Measurements from ENCODE around the gene ZP1. TPM values are rescaled to one million over a fixed set of nuclear protein-coding genes. Genes with fewer than 3 reads are reported as not detected.

The ZP1 gene
- total and polyA plus RNA-seq, 2 of the 13 experiments (the other 11 are each of a cell fraction or from before 2014, with no cell fraction given), result 0.16 TPM; not detected in 1

DNA sequence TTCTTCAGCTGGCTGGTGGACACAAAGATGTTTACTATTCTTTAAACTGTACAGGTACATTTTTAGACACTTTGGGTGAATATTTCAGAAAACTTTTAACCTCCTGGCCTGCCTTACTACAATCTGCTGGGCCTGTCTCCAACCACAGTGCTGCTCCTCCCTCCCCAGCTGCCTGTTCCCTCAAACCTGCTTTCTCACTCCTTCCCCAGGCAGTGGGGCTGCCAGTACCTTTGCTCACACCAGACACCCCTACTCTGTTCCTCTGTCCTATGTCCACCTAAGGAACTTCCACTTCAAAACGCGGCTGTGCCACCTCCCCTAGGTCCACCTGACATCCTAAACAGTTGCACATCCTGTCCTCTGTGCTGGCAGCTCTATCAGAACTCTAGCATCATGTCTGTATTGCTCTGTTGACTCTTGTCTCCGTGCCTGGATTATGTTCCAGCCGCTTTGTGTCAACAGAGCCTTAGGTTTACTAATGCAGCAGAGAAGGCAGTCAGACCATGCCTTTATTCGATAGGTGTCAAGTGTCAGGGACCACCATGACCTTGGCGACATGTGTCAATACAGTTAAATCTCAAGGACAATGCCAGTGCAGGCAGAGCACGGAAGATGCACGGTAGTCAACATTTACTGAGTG lies 13.4 kb downstream of the ZP1 start (continued):
- TF ChIP-seq, protein P1, sequence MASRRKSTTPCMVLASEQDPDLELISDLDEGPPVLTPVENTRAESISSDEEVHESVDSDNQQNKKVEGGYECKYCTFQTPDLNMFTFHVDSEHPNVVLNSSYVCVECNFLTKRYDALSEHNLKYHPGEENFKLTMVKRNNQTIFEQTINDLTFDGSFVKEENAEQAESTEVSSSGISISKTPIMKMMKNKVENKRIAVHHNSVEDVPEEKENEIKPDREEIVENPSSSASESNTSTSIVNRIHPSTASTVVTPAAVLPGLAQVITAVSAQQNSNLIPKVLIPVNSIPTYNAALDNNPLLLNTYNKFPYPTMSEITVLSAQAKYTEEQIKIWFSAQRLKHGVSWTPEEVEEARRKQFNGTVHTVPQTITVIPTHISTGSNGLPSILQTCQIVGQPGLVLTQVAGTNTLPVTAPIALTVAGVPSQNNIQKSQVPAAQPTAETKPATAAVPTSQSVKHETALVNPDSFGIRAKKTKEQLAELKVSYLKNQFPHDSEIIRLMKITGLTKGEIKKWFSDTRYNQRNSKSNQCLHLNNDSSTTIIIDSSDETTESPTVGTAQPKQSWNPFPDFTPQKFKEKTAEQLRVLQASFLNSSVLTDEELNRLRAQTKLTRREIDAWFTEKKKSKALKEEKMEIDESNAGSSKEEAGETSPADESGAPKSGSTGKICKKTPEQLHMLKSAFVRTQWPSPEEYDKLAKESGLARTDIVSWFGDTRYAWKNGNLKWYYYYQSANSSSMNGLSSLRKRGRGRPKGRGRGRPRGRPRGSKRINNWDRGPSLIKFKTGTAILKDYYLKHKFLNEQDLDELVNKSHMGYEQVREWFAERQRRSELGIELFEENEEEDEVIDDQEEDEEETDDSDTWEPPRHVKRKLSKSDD (CRISPR knock-in tag; IDR thresholded peaks at IDR 0.05; ENCODE audit: low read depth), result peak; percentile 70; the same call in 1 of the 2 replicates
- TF ChIP-seq NCOR1 (IDR thresholded peaks at IDR 0.05; ENCODE audit: borderline replicate concordance, low read length) (peak; percentile 42; the same call in 1 of the 2 replicates), ZFP36L1 (CRISPR knock-in tag; IDR thresholded peaks at IDR 0.05) (peak; percentile 98; the same call in 1 of the 2 replicates), RFX3 (CRISPR knock-in tag; IDR thresholded peaks at IDR 0.05) (peak; percentile 37; the same call in 1 of the 2 replicates), ARNT2 (CRISPR knock-in tag; IDR thresholded peaks at IDR 0.05; ENCODE audit: low read depth) (peak; percentile 71), DPF2 (CRISPR knock-in tag; IDR thresholded peaks at IDR 0.05; ENCODE audit: borderline replicate concordance, low read depth) (peak; percentile 94), CCDC6 (CRISPR knock-in tag; IDR thresholded peaks at IDR 0.05) (peak; percentile 79; the same call in 1 of the 2 replicates)
- TF ChIP-seq, protein P2, sequence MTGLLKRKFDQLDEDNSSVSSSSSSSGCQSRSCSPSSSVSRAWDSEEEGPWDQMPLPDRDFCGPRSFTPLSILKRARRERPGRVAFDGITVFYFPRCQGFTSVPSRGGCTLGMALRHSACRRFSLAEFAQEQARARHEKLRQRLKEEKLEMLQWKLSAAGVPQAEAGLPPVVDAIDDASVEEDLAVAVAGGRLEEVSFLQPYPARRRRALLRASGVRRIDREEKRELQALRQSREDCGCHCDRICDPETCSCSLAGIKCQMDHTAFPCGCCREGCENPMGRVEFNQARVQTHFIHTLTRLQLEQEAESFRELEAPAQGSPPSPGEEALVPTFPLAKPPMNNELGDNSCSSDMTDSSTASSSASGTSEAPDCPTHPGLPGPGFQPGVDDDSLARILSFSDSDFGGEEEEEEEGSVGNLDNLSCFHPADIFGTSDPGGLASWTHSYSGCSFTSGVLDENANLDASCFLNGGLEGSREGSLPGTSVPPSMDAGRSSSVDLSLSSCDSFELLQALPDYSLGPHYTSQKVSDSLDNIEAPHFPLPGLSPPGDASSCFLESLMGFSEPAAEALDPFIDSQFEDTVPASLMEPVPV (CRISPR knock-in tag; IDR thresholded peaks at IDR 0.05), result 0 out of 2 replicates have a peak, but pooled peaks have one; percentile 37
- TF ChIP-seq, protein P3, sequence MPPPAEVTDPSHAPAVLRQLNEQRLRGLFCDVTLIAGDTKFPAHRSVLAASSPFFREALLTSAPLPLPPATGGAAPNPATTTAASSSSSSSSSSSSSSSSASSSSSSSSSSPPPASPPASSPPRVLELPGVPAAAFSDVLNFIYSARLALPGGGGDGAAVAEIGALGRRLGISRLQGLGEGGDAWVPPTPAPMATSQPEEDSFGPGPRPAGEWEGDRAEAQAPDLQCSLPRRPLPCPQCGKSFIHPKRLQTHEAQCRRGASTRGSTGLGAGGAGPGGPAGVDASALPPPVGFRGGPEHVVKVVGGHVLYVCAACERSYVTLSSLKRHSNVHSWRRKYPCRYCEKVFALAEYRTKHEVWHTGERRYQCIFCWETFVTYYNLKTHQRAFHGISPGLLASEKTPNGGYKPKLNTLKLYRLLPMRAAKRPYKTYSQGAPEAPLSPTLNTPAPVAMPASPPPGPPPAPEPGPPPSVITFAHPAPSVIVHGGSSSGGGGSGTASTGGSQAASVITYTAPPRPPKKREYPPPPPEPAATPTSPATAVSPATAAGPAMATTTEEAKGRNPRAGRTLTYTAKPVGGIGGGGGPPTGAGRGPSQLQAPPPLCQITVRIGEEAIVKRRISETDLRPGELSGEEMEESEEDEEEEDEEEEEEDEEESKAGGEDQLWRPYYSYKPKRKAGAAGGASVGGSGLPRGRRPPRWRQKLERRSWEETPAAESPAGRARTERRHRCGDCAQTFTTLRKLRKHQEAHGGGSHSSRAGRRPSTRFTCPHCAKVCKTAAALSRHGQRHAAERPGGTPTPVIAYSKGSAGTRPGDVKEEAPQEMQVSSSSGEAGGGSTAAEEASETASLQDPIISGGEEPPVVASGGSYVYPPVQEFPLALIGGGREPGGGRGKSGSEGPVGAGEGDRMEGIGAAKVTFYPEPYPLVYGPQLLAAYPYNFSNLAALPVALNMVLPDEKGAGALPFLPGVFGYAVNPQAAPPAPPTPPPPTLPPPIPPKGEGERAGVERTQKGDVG (CRISPR knock-in tag; IDR thresholded peaks at IDR 0.05; ENCODE audit: borderline replicate concordance), result peak; percentile 87; the same call in 1 of the 2 replicates
- TF ChIP-seq, protein P4, sequence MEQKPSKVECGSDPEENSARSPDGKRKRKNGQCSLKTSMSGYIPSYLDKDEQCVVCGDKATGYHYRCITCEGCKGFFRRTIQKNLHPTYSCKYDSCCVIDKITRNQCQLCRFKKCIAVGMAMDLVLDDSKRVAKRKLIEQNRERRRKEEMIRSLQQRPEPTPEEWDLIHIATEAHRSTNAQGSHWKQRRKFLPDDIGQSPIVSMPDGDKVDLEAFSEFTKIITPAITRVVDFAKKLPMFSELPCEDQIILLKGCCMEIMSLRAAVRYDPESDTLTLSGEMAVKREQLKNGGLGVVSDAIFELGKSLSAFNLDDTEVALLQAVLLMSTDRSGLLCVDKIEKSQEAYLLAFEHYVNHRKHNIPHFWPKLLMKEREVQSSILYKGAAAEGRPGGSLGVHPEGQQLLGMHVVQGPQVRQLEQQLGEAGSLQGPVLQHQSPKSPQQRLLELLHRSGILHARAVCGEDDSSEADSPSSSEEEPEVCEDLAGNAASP (CRISPR knock-in tag; IDR thresholded peaks at IDR 0.05; ENCODE audit: borderline replicate concordance), result peak; percentile 89
- TF ChIP-seq, protein P5, sequence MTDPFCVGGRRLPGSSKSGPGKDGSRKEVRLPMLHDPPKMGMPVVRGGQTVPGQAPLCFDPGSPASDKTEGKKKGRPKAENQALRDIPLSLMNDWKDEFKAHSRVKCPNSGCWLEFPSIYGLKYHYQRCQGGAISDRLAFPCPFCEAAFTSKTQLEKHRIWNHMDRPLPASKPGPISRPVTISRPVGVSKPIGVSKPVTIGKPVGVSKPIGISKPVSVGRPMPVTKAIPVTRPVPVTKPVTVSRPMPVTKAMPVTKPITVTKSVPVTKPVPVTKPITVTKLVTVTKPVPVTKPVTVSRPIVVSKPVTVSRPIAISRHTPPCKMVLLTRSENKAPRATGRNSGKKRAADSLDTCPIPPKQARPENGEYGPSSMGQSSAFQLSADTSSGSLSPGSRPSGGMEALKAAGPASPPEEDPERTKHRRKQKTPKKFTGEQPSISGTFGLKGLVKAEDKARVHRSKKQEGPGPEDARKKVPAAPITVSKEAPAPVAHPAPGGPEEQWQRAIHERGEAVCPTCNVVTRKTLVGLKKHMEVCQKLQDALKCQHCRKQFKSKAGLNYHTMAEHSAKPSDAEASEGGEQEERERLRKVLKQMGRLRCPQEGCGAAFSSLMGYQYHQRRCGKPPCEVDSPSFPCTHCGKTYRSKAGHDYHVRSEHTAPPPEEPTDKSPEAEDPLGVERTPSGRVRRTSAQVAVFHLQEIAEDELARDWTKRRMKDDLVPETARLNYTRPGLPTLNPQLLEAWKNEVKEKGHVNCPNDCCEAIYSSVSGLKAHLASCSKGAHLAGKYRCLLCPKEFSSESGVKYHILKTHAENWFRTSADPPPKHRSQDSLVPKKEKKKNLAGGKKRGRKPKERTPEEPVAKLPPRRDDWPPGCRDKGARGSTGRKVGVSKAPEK (CRISPR knock-in tag; IDR thresholded peaks at IDR 0.05; ENCODE audit: borderline replicate concordance), result peak; percentile 96; the same call in 1 of the 2 replicates
- TF ChIP-seq, protein P6, sequence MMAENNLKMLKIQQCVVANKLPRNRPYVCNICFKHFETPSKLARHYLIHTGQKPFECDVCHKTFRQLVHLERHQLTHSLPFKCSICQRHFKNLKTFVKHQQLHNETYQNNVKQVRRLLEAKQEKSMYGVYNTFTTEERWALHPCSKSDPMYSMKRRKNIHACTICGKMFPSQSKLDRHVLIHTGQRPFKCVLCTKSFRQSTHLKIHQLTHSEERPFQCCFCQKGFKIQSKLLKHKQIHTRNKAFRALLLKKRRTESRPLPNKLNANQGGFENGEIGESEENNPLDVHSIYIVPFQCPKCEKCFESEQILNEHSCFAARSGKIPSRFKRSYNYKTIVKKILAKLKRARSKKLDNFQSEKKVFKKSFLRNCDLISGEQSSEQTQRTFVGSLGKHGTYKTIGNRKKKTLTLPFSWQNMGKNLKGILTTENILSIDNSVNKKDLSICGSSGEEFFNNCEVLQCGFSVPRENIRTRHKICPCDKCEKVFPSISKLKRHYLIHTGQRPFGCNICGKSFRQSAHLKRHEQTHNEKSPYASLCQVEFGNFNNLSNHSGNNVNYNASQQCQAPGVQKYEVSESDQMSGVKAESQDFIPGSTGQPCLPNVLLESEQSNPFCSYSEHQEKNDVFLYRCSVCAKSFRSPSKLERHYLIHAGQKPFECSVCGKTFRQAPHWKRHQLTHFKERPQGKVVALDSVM (CRISPR knock-in tag; IDR thresholded peaks at IDR 0.05), result no peak
